NCI-H1092 treated with DMSO at 0.1 percent for 48 hours (cell line): Measurements from ENCODE around the gene INAFM1.

Experiments used
- DNase-seq: peaks from one replicate; lab custom pipeline; 2025; lab: John Stamatoyannopoulos, UW

Gene INAFM1

GRCh38 chr19:47310323-47310722, 35.6 kb downstream of the INAFM1 start:
- no peak for DNase-seq

GRCh38 chr19:47310819-47311218, 36.1 kb downstream of the INAFM1 start:
- peak; percentile 12 for DNase-seq

GRCh38 chr19:47312366-47313006, 37.8 kb downstream of the INAFM1 start:
- no peak for DNase-seq

- DNase-seq, result no peak
These were observed 39.1 kb downstream of the INAFM1 start for GRCh38 chr19:47313754-47314295.

GRCh38 chr19:47315125-47315821, 40.6 kb downstream of the INAFM1 start:
- DNase-seq, result no peak

- DNase-seq, result no peak
These were observed 41.8 kb downstream of the INAFM1 start for GRCh38 chr19:47316513-47316912.

- DNase-seq, result no peak
These were observed 45.5 kb downstream of the INAFM1 start for GRCh38 chr19:47319923-47320871.

- no peak for DNase-seq
These were observed 46.9 kb downstream of the INAFM1 start for GRCh38 chr19:47321630-47322029.

- no peak for DNase-seq
These were observed 47.4 kb downstream of the INAFM1 start for GRCh38 chr19:47322058-47322457.

GRCh38 chr19:47323409-47323808, 48.7 kb downstream of the INAFM1 start:
- no peak for DNase-seq

GRCh38 chr19:47323872-47324271, 49.2 kb downstream of the INAFM1 start:
- DNase-seq, result no peak

GRCh38 chr19:47324502-47324901, 49.8 kb downstream of the INAFM1 start:
- DNase-seq, result no peak
